GM12878 (cell line): ENCODE results near the gene TGM5. TPM values are rescaled to one million over a fixed set of nuclear protein-coding genes. Genes with fewer than 3 reads are reported as not detected.
"Not testable (repeated sequence)": the region's sequence is repeated elsewhere in the genome, so short reads cannot be mapped to it uniquely, and the experiment has no call there.

Source experiments
- ATAC-seq: fragments of 200-7000 bp; cut with Tn5 transposase; 3 replicates; pipeline ENCODE4 v1.9.1; 2020; ENCODE audit warnings: mild to moderate bottlenecking, moderate library complexity
- BruUV-seq: library from RNA; stranded (reverse); fragments of 400-500 nt; replicated peaks from 2 replicates; lab custom pipeline; 2021; lab: Mats Ljungman, UMichigan
- CTCF ChIA-PET: fragments of 300-600 bp; sonication (Branson Sonifier 250); formaldehyde crosslinking; extraction: SDS; loops from one replicate; lab custom pipeline; 2021; ENCODE audit warnings: inconsistent platforms; lab: Yijun Ruan, JAX
- POLR2A ChIA-PET: fragments of 350-600 bp; formaldehyde crosslinking; extraction: SDS; loops from one replicate; lab custom pipeline; 2021; ENCODE audit warnings: inconsistent platforms; lab: Charles Lee
- RAD21 ChIA-PET: fragments of 300-600 bp; sonication (Branson Sonifier 250); formaldehyde crosslinking; loops from one replicate; lab custom pipeline; 2023; ENCODE audit warnings: antibody characterized with exemption; ENCODE audit not compliant: unreplicated experiment; lab: Charles Lee
- SMC1A ChIA-PET: fragments of 300-600 bp; sonication (Branson Sonifier 250); formaldehyde crosslinking; loops from one replicate; lab custom pipeline; 2023; ENCODE audit not compliant: unreplicated experiment, uncharacterized antibody; lab: Charles Lee
- DNase-seq: peaks from one replicate; pipeline ENCODE4 v3.0.0-alpha.2; 2011; ENCODE audit warnings: low read depth, low spot score
- FAIRE-seq: peaks from 3 replicates; lab custom pipeline; 2011; peaks lifted over from hg19 to GRCh38; lab: Jason Lieb, UNC
- H2AFZ ChIP-seq: 2 replicates; pipeline ENCODE4 v1.6.0; 2011; ENCODE audit warnings: low read depth, low read length, control low read depth; ENCODE audit not compliant: control insufficient read depth
- H3K27ac ChIP-seq: 2 replicates; pipeline ENCODE4 v1.5.1; 2011; ENCODE audit warnings: control low read depth; ENCODE audit not compliant: control insufficient read depth, insufficient read depth
- H3K27me3 ChIP-seq, 2 experiments: replicated peaks in 1 of 2; 2 replicates each; pipeline versions ENCODE4 v1.6.0 to v1.6.1; 2011; ENCODE audit warnings: low read length in 1 of 2; ENCODE audit not compliant: control insufficient read depth in 2 of 2, insufficient read depth in 2 of 2
- H3K36me3 ChIP-seq, 2 experiments: 2 replicates each; pipeline ENCODE4 v1.5.1; 2011; ENCODE audit warnings: low read length in 1 of 2; ENCODE audit not compliant: control insufficient read depth in 2 of 2, insufficient read depth in 2 of 2
- H3K4me1 ChIP-seq: 2 replicates; pipeline ENCODE4 v1.6.1; 2011; ENCODE audit warnings: mild to moderate bottlenecking, low read length, moderate library complexity, mixed read lengths; ENCODE audit not compliant: control insufficient read depth, insufficient read depth
- H3K4me2 ChIP-seq: 2 replicates; pipeline ENCODE4 v1.6.0; 2011; ENCODE audit warnings: control low read depth; ENCODE audit not compliant: control insufficient read depth, insufficient read depth
- H3K4me3 ChIP-seq: fragments of 200-600 bp; sonication (generic); 2 replicates; pipeline ENCODE4 v1.5.1; 2016
- H3K79me2 ChIP-seq: 2 replicates; pipeline ENCODE4 v1.6.0; 2011; ENCODE audit warnings: low read length; ENCODE audit not compliant: control insufficient read depth, insufficient read depth
- H3K9ac ChIP-seq: 2 replicates; pipeline ENCODE4 v1.8.0; 2011; ENCODE audit warnings: low read length, control low read depth, mixed read lengths; ENCODE audit not compliant: control insufficient read depth, insufficient read depth
- H3K9me3 ChIP-seq: replicated peaks from 3 replicates; pipeline ENCODE4 v1.5.1; 2011; ENCODE audit warnings: mild to moderate bottlenecking, low read length; ENCODE audit not compliant: control insufficient read depth, insufficient read depth
- H4K20me1 ChIP-seq: 2 replicates; pipeline ENCODE4 v1.6.0; 2011; ENCODE audit not compliant: control insufficient read depth, insufficient read depth
- BHLHE40 ChIP-seq, 2 experiments: fragments of 450-650 bp in 1 of 2; IDR thresholded peaks; 2 replicates each; pipeline ENCODE4 v1.6.1; 2011 to 2017; ENCODE audit warnings: low read depth in 2 of 2, borderline replicate concordance in 1 of 2, improper control_type of control experiment in 1 of 2, low read length in 1 of 2, mild to moderate bottlenecking in 1 of 2
- EP300 ChIP-seq, 2 experiments: fragments of 150-350 bp in 1 of 2; IDR thresholded peaks; 2 replicates each; pipeline ENCODE4 v1.6.1; 2011 to 2012; ENCODE audit warnings: low read depth in 2 of 2, low read length in 2 of 2, borderline replicate concordance in 1 of 2, improper control_type of control experiment in 1 of 2, inconsistent platforms in 1 of 2; ENCODE audit not compliant: control insufficient read depth in 1 of 2
- MYB ChIP-seq: fragments of 150-350 bp; IDR thresholded peaks from 2 replicates; pipeline ENCODE4 v1.6.1; 2014; ENCODE audit warnings: mild to moderate bottlenecking, low read depth, low read length, borderline replicate concordance
- PAX5 ChIP-seq: IDR thresholded peaks from 2 replicates; pipeline ENCODE4 v1.6.1; 2011; ENCODE audit warnings: low read depth, low read length, borderline replicate concordance
- POLR2AphosphoS2 ChIP-seq: IDR thresholded peaks from 2 replicates; pipeline ENCODE4 v1.6.1; 2011; ENCODE audit warnings: low read depth, mild to moderate bottlenecking, low read length, improper control_type of control experiment, moderate library complexity
- SREBF2 ChIP-seq: IDR thresholded peaks from 2 replicates; pipeline ENCODE4 v1.6.1; 2012; ENCODE audit warnings: mild to moderate bottlenecking, low read length
- SRF ChIP-seq, 2 experiments: IDR thresholded peaks; 2 replicates each; pipeline ENCODE4 v1.6.1; 2011; ENCODE audit warnings: low read depth in 2 of 2, low read length in 2 of 2, mild to moderate bottlenecking in 1 of 2, moderate library complexity in 1 of 2
- ZNF274 ChIP-seq: IDR thresholded peaks from one replicate; pipeline ENCODE4 v1.8.0; 2011; ENCODE audit not compliant: insufficient read length, insufficient read depth
- WGBS: methylation state at CpG from one replicate; pipeline ENCODE4 v1.1.6; 2016; ENCODE audit warnings: low lambda C conversion rate; ENCODE audit not compliant: insufficient replicate concordance, insufficient coverage; ENCODE audit errors: missing lambda C conversion rate; 5-methylcytosine and 5-hydroxymethylcytosine counted together
- in situ Hi-C: fragments of 300-500 bp; cut with MboI; formaldehyde crosslinking; loops from 9 replicates; pipeline ENCODE4 v1.14.3; 2018; ENCODE audit warnings: mixed read lengths
- intact Hi-C: fragments of 100-400 bp; cut with micrococcal nuclease; formaldehyde crosslinking; loops from one replicate; pipeline ENCODE4 v1.14.2; 2022; ENCODE audit not compliant: unreplicated experiment
- polyA plus RNA-seq, 11 experiments: library from polyadenylated mRNA; depleted of rRNA in 4 of 11; unstranded in 6 of 11; stranded (reverse) in 5 of 11; fragments of >200 nt; fragmentation: Nextera tagmentation in 4 of 11; fragmentation: Illumina TruSeq in 1 of 11; extraction: Ambion mirVana in 4 of 11; extraction: Trizol in 1 of 11; gene quantifications; 1 replicate in 1 of 11; 2 replicates in 10 of 11; pipeline versions ENCODE4 v1.2.1 to v1.2.3, GENCODE V29; 2011 to 2016; ENCODE audit warnings: inconsistent platforms in 2 of 11, missing spikeins in 2 of 11, low read depth in 1 of 11
- total RNA-seq, 4 experiments: library from RNA; depleted of rRNA in 3 of 4; stranded (reverse); fragments of >200 nt in 3 of 4; fragmentation: Illumina TruSeq in 1 of 4; extraction: Trizol in 1 of 4; gene quantifications; 2 replicates each; pipeline versions ENCODE4 v1.2.1 to v1.2.3, GENCODE V29; 2013 to 2021

Gene TGM5
- total and polyA plus RNA-seq, 10 of the 15 experiments (the other 5 are each of a cell fraction or from before 2014, with no cell fraction given), result 4.4 to 27.1 (median 5.6) TPM

DNA sequence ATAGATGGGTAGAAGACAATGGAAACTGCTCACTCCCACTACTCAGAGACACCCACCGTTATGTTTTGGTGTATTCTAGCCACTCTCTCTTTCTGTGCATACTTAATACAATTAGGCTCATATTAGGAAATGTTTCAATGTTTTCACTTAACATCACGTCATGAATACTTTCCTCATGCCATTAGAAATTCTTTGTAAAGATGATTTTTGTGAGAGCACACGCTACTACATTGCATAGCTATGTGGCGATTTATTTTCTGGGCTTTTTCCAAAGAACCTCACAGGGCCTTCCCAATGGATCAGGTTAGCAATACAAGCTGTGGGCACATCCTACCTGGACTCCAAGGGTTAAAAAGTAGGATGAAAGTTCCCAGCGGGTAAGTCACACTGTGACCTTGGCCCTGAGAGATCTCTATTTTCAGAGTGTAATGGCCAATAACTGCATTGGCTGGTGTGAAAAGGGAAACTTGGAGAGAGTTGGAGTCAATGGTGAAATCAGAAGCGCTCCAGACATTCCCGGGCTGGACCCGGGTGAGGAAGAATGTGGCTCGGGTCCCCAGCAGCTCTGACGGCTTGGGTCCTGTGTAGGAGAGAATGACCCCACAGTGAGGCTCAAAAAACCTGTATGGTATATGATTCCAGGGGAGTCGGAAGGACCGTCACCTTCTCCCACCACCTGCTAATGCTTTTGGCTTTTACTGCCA is 25.8 kb upstream of the TGM5 start (continued):
- TF ChIP-seq PAX5 (no peak), BHLHE40 (IDR thresholded peaks at IDR 0.05; ENCODE audit: borderline replicate concordance in 1 of 2, low read depth in 2 of 2, low read length in 1 of 2) (no peak), ZNF274 (no peak), POLR2AphosphoS2 (no peak), SRF (IDR thresholded peaks at IDR 0.05; ENCODE audit: low read depth in 2 of 2, low read length in 2 of 2) (no peak), SREBF2 (no peak), MYB (no peak), EP300 (IDR thresholded peaks at IDR 0.05; ENCODE audit: borderline replicate concordance in 1 of 2, control insufficient read depth in 1 of 2, low read depth in 2 of 2, low read length in 2 of 2) (no peak)

GRCh38 chr15:43289656-43290055 is 22.9 kb upstream of the TGM5 start:
- POLR2A ChIA-PET, BruUV-seq: not testable (repeated sequence)

More at GRCh38 chr15:43289656-43290055, 22.9 kb upstream of the TGM5 start:
- H3K36me3 ChIP-seq, H4K20me1 ChIP-seq, H3K27ac ChIP-seq, H3K4me2 ChIP-seq, CTCF ChIA-PET, intact Hi-C loops, H3K4me1 ChIP-seq, H3K79me2 ChIP-seq, H3K27me3 ChIP-seq, DNase-seq, H3K9me3 ChIP-seq, H2AFZ ChIP-seq, FAIRE-seq, SMC1A ChIA-PET, H3K4me3 ChIP-seq, H3K9ac ChIP-seq, RAD21 ChIA-PET, ATAC-seq: not testable (repeated sequence)
- WGBS, result 75% methylated on average over 2 of the region's 3 CpGs
- in situ Hi-C loops, result loop anchor here (10.0 kb wide), 1 partner anchor 55 kb away; no protein-coding TSS in a partner anchor
